Endothelial cell of umbilical vein (primary cell): ENCODE data around the gene PLEKHM2. TPM values are rescaled to one million over a fixed set of nuclear protein-coding genes. Genes with fewer than 3 reads are reported as not detected.

ENCODE experiments used
- BruUV-seq: library from RNA; stranded (reverse); fragments of 400-500 nt; replicated peaks from 2 replicates; lab custom pipeline; 2021; lab: Mats Ljungman, UMichigan
- CTCF ChIA-PET: fragments of 300-600, 350-600 bp; sonication (Branson Sonifier 250); formaldehyde crosslinking; loops from one replicate; lab custom pipeline; 2021; ENCODE audit warnings: antibody characterized with exemption, inconsistent platforms; lab: Charles Lee
- POLR2A ChIA-PET: fragments of 300-600, 350-600 bp; sonication (Branson Sonifier 250); formaldehyde crosslinking; loops from one replicate; lab custom pipeline; 2021; ENCODE audit warnings: antibody characterized with exemption, inconsistent platforms; lab: Charles Lee
- DNase-seq: peaks from one replicate; pipeline ENCODE4 v3.0.0-alpha.2; 2011; ENCODE audit warnings: low read depth, low spot score
- FAIRE-seq: peaks from 2 replicates; lab custom pipeline; 2011; peaks lifted over from hg19 to GRCh38; lab: Jason Lieb, UNC
- H2AFZ ChIP-seq: 2 replicates; pipeline ENCODE4 v1.6.0; 2012; ENCODE audit warnings: low read depth, low read length, control low read depth, inconsistent platforms
- H3K27ac ChIP-seq: 2 replicates; pipeline ENCODE4 v1.5.1; 2011; ENCODE audit warnings: low read depth, mild to moderate bottlenecking, control low read depth, low read length, moderate library complexity; ENCODE audit not compliant: insufficient read depth
- H3K27me3 ChIP-seq, 2 experiments: 2 replicates each; pipeline versions ENCODE4 v1.6.0 to v1.6.1; 2011; ENCODE audit warnings: low read length in 2 of 2, mixed read lengths in 1 of 2; ENCODE audit not compliant: control insufficient read depth in 2 of 2, insufficient read depth in 2 of 2
- H3K36me3 ChIP-seq, 2 experiments: 2 replicates in 1 of 2; 3 replicates in 1 of 2; pipeline ENCODE4 v1.5.1; 2011; ENCODE audit warnings: low read length in 2 of 2, mild to moderate bottlenecking in 1 of 2, moderate library complexity in 1 of 2; ENCODE audit not compliant: control insufficient read depth in 2 of 2, insufficient read depth in 2 of 2; ENCODE audit errors: extremely low read depth in 1 of 2
- H3K4me1 ChIP-seq: 3 replicates; pipeline ENCODE4 v1.5.1; 2011; ENCODE audit warnings: mild to moderate bottlenecking, low read length; ENCODE audit not compliant: control insufficient read depth, insufficient read depth; ENCODE audit errors: extremely low read depth
- H3K4me2 ChIP-seq: 2 replicates; pipeline ENCODE4 v1.6.1; 2011; ENCODE audit warnings: low read length, control low read depth, mixed read lengths; ENCODE audit not compliant: insufficient read depth
- H3K4me3 ChIP-seq, 3 experiments: fragments of 200-600 bp in 1 of 3; sonication (generic), shearing (Covaris generic) in 1 of 3; replicated peaks in 1 of 3; 2 replicates each; pipeline ENCODE4 v1.5.1; 2011 to 2016; ENCODE audit warnings: control low read depth in 3 of 3, low read length in 3 of 3, mild to moderate bottlenecking in 2 of 3, inconsistent platforms in 1 of 3, low read depth in 1 of 3, moderate library complexity in 1 of 3; ENCODE audit not compliant: insufficient read depth in 1 of 3
- H3K79me2 ChIP-seq: 2 replicates; pipeline ENCODE4 v1.6.0; 2012; ENCODE audit warnings: low read length, inconsistent platforms; ENCODE audit not compliant: control insufficient read depth, insufficient read depth
- H3K9ac ChIP-seq: replicated peaks from 2 replicates; pipeline ENCODE3; 2011; ENCODE audit warnings: low read length, control low read depth; ENCODE audit not compliant: insufficient read depth; ENCODE audit errors: extremely low read depth
- H3K9me1 ChIP-seq: replicated peaks from 3 replicates; pipeline ENCODE4 v1.6.0; 2011; ENCODE audit warnings: mild to moderate bottlenecking, low read length; ENCODE audit not compliant: control insufficient read depth, insufficient read depth; ENCODE audit errors: extremely low read depth
- H3K9me3 ChIP-seq: replicated peaks from 2 replicates; pipeline ENCODE4 v1.5.1; 2012; ENCODE audit warnings: low read length, inconsistent platforms; ENCODE audit not compliant: control insufficient read depth, insufficient read depth
- H4K20me1 ChIP-seq: replicated peaks from 2 replicates; pipeline ENCODE3; 2011; ENCODE audit warnings: mild to moderate bottlenecking, low read length; ENCODE audit not compliant: control insufficient read depth, insufficient read depth; ENCODE audit errors: extremely low read depth
- FOS ChIP-seq: IDR thresholded peaks from 2 replicates; pipeline ENCODE4 v1.6.1; 2011; ENCODE audit warnings: mild to moderate bottlenecking, low read length, moderate library complexity, borderline replicate concordance; ENCODE audit not compliant: insufficient read depth
- GATA2 ChIP-seq: IDR thresholded peaks from 2 replicates; pipeline ENCODE4 v1.7.0; 2011; ENCODE audit warnings: low read depth, mild to moderate bottlenecking, moderate library complexity, mixed read lengths, low read length; ENCODE audit not compliant: insufficient read length, insufficient read depth
- JUN ChIP-seq: IDR thresholded peaks from 2 replicates; pipeline ENCODE4 v1.6.1; 2011; ENCODE audit warnings: borderline replicate concordance, low read depth; ENCODE audit not compliant: insufficient read length, insufficient read depth
- MAX ChIP-seq: IDR thresholded peaks from 2 replicates; pipeline ENCODE4 v1.6.1; 2011; ENCODE audit not compliant: insufficient read depth, insufficient read length
- MYC ChIP-seq: IDR thresholded peaks from one replicate; pipeline ENCODE4 v1.6.1; 2011; ENCODE audit warnings: mild to moderate bottlenecking, low read depth, low read length
- POLR2A ChIP-seq: IDR thresholded peaks from 2 replicates; pipeline ENCODE4 v1.6.1; 2012; ENCODE audit warnings: low read depth, mild to moderate bottlenecking, control low read depth, low read length
- POLR2AphosphoS5 ChIP-seq: IDR thresholded peaks from 2 replicates; pipeline ENCODE4 v1.6.1; 2012; ENCODE audit warnings: low read depth, mild to moderate bottlenecking, control low read depth, low read length, moderate library complexity; ENCODE audit not compliant: insufficient read depth
- dilution Hi-C: fragments of 300-500 bp; cut with MboI; formaldehyde crosslinking; loops from one replicate; pipeline ENCODE4 v1.15.0; 2019; ENCODE audit warnings: low sequenced_read_pairs; ENCODE audit not compliant: extremely low pct_ligation_motif_present
- intact Hi-C: fragments of 100-400 bp; cut with micrococcal nuclease; formaldehyde crosslinking; loops from one replicate; pipeline ENCODE4 v1.10.0; 2022
- polyA plus RNA-seq, 4 experiments: library from polyadenylated mRNA; depleted of rRNA in 3 of 4; stranded (reverse) in 3 of 4; unstranded in 1 of 4; fragments of >200 nt; gene quantifications; 2 replicates each; pipeline versions ENCODE4 v1.2.1 to v1.2.3, GENCODE V29; 2011 to 2012; ENCODE audit warnings: missing spikeins in 1 of 4
- total RNA-seq: library from RNA; stranded (reverse); gene quantifications from 2 replicates; pipeline ENCODE4 v1.2.3, GENCODE V29; 2021
- TF ChIP-seq, protein P1 (sequence below), 2 donors: IDR thresholded peaks; 1 replicate in 1 of 2; 2 replicates in 1 of 2; pipeline ENCODE4 v1.5.1; 2011; ENCODE audit warnings: low read length in 2 of 2, mild to moderate bottlenecking in 2 of 2, moderate library complexity in 2 of 2, control low read depth in 1 of 2, inconsistent platforms in 1 of 2, low read depth in 1 of 2; ENCODE audit not compliant: insufficient read depth in 1 of 2; ENCODE audit errors: extremely low read depth in 1 of 2

The PLEKHM2 gene
- total and polyA plus RNA-seq, 2 donors (not counting 3 experiments of a cell fraction or from before 2014, with no cell fraction given) = 60.6 to 67.5 TPM

DNA sequence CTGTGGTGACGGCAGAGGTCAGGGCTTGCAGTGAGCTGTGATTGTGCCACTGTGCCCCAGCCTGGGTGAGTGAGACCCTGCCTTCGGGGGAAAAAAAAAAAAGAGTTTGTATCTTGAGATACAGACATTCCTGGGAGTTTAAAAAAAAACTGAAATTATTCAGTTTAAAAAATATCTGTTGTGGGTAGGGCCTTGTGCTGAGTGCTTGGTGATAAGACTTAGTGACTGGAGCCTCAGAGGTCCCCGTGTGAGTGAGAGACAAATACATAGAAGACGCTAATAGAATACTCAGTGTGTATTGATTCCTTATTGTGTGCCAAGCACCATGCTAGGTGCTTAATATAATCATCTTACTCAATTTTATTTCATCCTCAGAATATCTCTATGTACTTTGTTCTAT is 44.2 kb upstream of the PLEKHM2 start:
- Histone ChIP-seq H3K4me2 (no peak overlapping the region), H3K4me1 (peaks cover 5% of the 10 kb centered on the region), H3K9me3 (no peaks in the 10 kb centered on the region), H3K9ac (no peak overlapping the region), H3K9me1 (no peaks in the 10 kb centered on the region), H3K79me2 (no peaks in the 10 kb centered on the region), H3K27ac (no peak overlapping the region), H3K27me3 (no peaks in the 10 kb centered on the region), H4K20me1 (no peaks in the 10 kb centered on the region), H3K4me3 (no peak overlapping the region), H2AFZ (no peak overlapping the region), H3K36me3 (peaks cover 11 to 16% of the 10 kb centered on the region in 2 experiments)
- intact Hi-C loops (no loop called here), dilution Hi-C loops (no loop called here)
- no peak for TF ChIP-seq GATA2
- TF ChIP-seq MYC = no peak
- TF ChIP-seq JUN = no peak
- TF ChIP-seq, protein P1, sequence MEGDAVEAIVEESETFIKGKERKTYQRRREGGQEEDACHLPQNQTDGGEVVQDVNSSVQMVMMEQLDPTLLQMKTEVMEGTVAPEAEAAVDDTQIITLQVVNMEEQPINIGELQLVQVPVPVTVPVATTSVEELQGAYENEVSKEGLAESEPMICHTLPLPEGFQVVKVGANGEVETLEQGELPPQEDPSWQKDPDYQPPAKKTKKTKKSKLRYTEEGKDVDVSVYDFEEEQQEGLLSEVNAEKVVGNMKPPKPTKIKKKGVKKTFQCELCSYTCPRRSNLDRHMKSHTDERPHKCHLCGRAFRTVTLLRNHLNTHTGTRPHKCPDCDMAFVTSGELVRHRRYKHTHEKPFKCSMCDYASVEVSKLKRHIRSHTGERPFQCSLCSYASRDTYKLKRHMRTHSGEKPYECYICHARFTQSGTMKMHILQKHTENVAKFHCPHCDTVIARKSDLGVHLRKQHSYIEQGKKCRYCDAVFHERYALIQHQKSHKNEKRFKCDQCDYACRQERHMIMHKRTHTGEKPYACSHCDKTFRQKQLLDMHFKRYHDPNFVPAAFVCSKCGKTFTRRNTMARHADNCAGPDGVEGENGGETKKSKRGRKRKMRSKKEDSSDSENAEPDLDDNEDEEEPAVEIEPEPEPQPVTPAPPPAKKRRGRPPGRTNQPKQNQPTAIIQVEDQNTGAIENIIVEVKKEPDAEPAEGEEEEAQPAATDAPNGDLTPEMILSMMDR (IDR thresholded peaks at IDR 0.05; ENCODE audit: extremely low read depth in 1 of 2, insufficient read depth in 1 of 2, low read depth in 1 of 2, low read length in 2 of 2) = no peak
- FAIRE-seq (no peak), DNase-seq (no peak)
- CTCF ChIA-PET = no interaction called here
- BruUV-seq = no TSS peak
- POLR2A ChIA-PET = no interaction called here

DNA sequence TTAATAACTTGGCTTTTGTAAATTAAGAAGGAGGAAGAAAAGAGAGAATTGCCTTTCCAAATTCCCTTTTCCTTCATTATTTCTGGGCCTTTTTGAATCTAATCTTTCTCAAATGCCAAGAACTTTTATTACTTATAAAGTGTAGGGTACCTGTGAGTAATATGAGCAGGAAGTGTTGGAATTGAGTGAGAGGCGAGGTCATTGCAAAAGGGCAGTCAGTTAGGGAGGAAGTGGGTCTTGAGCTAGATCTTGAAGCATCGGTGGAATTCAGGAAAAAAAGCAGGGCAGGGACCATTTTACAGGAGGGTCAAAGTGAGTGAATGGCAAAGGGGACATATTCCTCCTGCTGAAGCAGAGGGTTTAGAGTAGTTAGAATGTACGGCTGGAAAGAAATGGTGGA is 43.5 kb upstream of the PLEKHM2 start:
- H3K27me3 ChIP-seq = no peaks in the 10 kb centered on the region
- no peaks in the 10 kb centered on the region for H4K20me1 ChIP-seq
- H3K9ac ChIP-seq = no peak overlapping the region
- TF ChIP-seq MAX (no peak), FOS (no peak), GATA2 (no peak), MYC (no peak), POLR2AphosphoS5 (no peak), POLR2A (no peak), JUN (no peak)
- TF ChIP-seq, protein P1 (IDR thresholded peaks at IDR 0.05; ENCODE audit: extremely low read depth in 1 of 2, insufficient read depth in 1 of 2, low read depth in 1 of 2, low read length in 2 of 2) = no peak
- no peak overlapping the region for H2AFZ ChIP-seq
- peaks cover 14 to 18% of the 10 kb centered on the region in 2 experiments for H3K36me3 ChIP-seq
- H3K9me1 ChIP-seq = no peaks in the 10 kb centered on the region
- DNase-seq (peak; percentile 4), FAIRE-seq (peak; percentile 61)
- H3K79me2 ChIP-seq = no peaks in the 10 kb centered on the region
- no peaks in the 10 kb centered on the region for H3K9me3 ChIP-seq
- intact Hi-C loops (no loop called here), dilution Hi-C loops (no loop called here)
- H3K27ac ChIP-seq = no peak overlapping the region
- H3K4me1 ChIP-seq = peaks cover 5% of the 10 kb centered on the region
- ChIA-PET CTCF (no interaction called here), POLR2A (no interaction called here)
- no peak overlapping the region for H3K4me2 ChIP-seq
- BruUV-seq = no TSS peak
- H3K4me3 ChIP-seq = no peak overlapping the region
